ENCODE results near the gene ZNF628.
"Not testable (repeated sequence)": the region's sequence is repeated elsewhere in the genome, so short reads cannot be mapped to it uniquely, and the experiment has no call there.

Gene ZNF628

GRCh38 chr19:55486043-55486970, 9.9 kb downstream of the ZNF628 start:
- DNase-seq, result no peak

- peak; percentile 74 for DNase-seq
These were observed 10.8 kb downstream of the ZNF628 start for GRCh38 chr19:55486971-55487923.

DNA sequence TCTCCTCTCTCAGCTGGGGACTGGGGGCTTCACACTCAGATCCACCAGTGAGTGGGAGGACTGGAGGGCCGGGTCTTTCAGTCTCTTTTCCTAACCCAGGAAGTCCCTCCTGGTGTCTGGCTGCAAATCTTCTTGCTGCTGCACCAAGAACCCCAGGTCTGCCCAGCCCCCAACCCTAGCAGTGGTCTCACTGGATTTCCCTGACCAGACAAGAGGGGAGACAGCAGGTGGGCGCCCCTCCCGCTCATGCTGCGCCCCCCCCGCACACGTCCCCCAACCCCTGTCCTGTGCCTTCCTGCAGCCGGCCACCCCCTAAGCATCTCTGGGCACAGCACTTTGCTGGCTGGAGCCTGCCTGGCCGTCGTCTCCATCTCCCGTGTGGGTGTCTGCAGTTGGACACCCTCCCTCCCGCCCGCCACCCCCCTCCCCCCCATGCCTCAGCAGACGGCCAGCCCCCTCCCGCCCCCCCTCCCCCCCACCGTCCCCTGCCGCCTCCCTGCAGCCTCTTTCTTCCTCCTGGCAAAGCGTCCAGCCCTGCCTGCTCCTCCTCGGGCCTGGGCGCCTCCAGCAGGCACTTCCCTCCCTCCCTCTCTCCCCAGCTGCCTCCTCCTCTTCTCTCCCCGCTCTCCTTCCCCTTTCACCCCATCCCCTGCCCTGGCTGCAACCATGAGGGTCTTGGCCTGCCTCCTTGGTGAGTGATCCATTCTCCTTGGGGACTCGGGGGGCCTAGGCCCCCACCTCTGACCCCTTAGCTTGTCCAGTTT, 11.7 kb downstream of the ZNF628 start, which contains the start of gene SSC5D:
Gene SSC5D, plus strand, starts transcription at position 513 of the 764 bp plus-strand sequence. Its CDS starts 154 bp downstream, at position 667.
- DNase-seq, result no peak

- peak; percentile 51 for DNase-seq
These were observed 12.7 kb downstream of the ZNF628 start for GRCh38 chr19:55488986-55489710.

DNA sequence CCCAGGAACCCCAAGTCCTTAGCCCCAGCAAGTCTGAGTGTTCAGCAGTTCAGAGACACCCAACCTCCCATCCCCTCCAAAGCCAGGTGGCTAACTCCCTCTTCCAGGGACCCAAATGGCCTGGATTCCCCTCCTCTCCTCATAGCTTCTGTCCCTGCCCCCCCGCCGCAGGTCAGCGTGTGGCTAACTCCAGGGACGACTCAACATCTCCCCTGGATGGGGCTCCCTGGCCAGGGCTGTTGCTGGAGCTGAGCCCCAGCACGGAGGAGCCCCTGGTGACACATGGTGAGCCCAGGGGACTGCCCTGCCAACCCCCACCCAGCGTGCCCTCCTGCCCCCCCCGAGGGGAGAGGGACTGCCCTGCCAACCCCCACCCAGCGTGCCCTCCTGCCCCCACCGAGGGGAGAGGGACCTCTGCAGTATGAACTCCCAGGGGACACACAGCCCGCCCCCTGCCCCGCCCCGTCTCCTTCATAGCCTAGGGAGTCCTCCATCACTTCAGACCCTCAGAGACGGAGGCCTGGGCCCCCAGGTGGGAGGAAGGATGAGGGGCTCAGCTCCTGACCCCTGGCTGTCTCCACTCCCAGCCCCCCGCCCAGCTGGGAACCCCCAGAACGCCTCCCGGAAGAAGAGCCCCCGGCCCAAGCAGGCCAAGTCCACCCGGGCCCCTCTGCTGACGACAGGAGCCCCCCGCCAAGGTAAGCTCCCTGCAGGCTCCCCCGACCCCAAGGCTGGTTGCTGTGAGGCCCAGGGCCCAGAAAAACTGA, 13.5 kb downstream of the ZNF628 start:
- peak; percentile 33 for DNase-seq

DNA sequence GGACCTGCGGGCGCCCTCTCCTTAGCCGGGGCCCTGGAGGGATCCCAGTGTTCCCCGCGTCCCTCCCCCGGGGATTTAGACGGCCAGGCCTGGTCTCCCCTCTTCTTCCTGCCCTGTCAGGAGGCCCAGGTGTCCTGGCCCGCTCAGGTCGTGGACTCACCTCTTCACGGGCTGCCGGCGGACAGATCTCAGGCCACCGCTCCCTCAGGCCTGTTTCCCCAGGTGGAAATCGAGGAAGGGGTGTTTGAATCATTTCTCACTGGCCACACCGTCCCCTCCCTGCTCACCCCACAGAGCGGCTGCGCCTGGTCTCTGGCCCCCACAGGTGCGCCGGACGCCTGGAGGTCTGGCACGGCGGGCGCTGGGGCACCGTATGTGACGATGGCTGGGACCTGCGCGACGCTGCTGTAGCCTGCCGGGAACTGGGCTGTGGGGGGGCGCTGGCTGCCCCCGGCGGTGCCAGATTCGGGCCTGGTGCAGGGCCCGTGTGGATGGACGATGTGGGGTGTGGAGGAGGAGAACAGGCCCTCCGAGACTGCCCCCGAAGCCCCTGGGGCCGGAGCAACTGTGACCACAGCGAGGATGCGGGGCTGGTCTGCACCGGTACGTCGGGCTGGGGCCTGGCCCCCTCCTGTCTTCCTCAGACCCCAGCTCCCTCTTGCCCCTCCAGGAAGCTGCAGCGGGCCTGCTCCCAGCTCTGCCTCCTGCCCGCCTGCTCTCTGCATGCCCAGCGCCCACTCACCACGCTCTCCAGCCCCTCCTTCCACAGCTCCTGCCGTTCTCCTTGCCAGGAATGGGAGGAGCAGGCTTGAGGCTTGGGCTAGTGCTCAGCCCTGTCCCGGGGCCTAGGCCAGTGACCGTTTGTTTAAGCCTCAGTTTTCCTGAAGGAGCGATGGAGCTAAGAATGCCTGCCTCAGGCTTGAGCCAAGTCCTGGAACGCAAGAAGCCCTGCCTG, 14.3 kb downstream of the ZNF628 start:
- DNase-seq, result no peak

DNA sequence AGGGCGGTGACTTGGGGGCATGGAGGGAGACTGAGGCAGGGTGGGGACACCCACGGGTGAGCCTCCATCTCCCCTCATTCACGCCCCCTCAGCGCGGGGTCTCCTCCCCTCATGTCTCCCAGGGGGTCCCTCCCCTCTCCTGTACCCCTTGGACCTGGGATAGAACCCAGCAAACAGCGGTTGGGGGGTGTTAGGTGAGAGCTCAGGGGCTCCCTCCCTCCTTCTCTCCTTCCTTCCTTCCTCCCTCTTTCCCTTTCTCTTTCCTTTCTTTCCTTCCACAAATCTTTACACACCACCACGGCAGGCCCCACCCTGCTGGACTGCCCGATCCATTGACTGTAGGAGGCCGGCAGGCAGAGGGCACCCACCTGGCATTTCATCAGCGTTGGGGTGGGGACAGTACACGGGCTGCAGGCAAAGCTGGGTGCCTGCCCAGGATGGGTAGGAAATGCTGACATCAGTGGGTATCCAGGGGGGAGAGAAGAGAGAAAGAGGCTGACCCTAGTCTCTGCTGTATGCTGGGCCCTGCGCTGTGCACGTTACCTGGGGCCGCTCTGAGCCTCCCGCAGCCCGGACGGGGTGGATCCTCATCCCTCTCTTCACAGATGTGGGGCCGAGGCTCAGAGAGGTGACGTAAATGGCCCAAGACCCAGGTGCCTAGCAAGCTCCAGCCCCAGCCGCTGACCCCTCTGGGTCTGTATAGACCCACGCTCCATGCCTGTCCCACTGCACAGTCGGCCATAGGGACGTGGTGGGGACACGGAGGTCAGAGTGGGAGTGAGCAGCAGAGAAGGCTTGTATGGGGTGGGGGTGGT, 15.3 kb downstream of the ZNF628 start:
- no peak for DNase-seq

DNA sequence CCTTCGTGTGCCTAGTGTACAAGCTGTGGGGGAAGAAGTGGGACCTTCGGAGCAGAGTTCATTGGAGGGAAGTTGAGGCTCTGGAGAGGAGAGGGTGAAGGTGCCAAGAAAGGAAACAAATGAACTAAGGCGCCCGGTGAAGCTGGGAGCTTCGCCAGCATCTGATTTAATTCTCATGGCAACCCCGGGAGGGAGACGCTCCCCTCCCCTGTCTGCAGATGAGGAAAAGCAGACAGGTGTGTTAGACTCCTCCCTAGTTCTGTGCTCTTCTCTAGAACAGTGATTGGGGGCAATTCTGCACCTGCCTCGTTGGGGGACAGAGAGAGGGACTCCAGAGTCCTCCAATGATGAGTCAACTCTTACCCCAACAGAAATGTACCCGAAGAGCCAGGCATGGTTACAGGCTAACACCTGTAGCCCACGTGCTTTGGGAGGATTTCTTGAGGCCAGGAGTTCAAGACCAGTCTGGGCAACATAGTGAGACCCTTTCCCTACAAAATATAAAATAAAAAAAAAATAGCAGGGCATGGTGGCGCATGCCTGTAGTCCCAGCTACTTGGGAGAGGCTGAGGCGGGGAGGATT, 16.0 kb downstream of the ZNF628 start:
- no peak for DNase-seq

DNA sequence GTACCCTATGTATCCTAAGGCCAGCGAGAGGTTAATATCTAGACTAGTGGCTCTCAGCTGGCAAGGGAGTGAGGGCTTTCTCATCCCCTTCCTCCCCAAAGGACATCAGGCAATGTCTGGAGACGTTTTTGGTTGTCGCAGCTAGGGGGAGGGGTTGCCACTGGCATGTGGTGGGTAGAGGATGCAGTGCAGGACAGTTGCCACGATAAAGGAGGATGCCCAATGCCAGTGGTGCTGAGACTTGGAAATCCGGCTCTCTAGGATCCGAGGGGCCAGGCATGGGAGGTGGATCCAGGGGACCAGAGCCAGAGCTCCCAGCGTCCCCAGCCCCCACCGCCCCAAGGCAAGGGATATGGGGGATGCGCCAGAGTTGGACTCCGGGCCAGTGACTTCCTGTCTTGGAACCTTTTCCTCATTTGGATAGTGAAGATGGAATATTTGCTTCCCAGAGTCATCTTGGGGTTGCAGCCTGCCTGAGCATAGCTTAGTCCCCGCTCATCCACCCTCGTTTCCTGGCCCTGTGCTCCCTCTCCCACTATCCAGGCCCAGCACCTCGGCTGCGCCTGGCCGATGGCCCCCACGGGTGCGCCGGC, 16.7 kb downstream of the ZNF628 start:
- no peak for DNase-seq

- no peak for DNase-seq
These were observed 17.3 kb downstream of the ZNF628 start for GRCh38 chr19:55493645-55494171.

DNA sequence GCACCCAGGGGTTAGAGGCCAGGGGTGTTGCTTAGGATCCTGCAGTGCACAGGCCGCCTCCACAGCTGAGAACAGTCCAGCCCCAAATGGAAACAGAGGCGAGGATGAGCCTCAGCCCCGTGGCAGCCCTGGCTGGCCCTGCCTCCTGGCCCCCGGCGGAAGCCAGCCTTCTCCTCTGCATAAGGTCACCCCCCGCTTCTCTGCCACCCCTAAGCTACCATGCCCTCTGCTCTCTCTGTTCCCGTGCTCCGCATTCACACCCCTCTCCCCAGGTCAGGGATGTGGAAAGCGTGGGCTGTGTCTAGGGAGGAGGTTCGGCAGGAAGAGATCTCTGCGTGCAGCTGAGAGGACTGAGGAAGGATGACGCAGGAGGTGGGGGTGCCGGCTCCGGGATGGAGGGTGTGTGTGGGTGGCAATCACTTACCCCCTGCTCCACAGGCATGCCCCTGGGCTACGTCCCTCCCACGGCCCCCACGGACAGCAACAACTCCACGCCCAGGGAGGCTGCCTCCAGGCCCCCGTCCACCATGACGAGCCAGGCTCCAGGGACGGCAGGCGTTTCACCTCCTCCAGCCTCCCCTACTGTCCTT, 17.9 kb downstream of the ZNF628 start:
- no peak for DNase-seq

DNA sequence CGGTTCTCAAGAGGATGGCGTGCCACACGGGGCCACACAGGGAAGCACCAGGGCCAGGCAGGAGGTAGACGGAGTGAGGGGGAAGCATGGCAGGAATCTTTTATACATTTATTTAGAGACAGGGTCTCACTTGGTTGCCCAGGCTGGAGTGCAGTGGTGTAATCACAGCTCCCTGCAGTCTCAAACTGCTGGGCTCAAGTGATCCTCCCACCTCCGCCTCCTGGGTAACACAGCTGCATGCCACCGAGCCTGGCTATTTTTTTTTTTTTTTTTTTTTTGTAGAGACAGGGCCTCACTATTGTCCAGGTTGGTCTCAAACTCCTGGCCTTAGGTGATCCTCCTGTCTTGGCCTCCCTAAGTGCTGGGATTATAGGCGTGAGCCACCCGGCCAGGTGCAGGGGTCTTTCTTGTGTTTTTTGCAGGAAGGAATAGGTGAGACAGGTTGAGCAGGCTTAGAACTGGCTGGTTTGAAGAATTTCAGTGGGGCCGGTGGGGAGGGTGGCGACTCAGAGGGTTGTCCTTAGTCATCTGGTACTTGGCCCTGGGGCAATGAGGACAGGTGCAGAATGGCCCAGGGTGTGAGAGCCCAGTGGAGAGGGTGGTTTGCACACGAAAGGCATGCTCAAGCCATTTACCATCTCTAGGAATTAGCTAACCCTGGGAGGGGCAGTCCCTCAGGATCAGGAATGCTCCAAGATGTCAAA, 19.4 kb downstream of the ZNF628 start:
- no peak for DNase-seq

DNA sequence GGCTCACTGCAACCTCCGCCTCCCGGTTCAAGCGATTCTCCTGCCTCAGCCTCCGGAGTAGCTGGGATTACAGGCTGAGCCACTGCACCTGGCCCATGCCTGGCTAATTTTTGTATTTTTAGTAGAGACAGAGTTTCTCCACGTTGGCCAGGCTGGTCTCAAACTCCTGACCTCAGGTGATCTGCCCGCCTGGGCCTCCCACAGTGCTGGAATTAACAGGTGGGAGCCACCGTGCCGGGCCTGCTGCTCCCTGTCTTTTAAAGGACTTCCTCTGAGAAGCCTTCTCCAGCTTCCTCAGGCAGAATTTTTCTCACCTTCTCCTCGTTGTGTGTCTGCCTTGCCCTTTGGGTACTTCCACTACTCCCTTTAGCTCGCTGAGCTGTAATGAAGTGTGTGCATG, 20.4 kb downstream of the ZNF628 start:
- not testable (repeated sequence) for DNase-seq

- no peak for DNase-seq
These were observed 21.3 kb downstream of the ZNF628 start for GRCh38 chr19:55497763-55498162.

GRCh38 chr19:55498246-55498840, 21.9 kb downstream of the ZNF628 start:
- no peak for DNase-seq

- DNase-seq, result no peak
These were observed 24.0 kb downstream of the ZNF628 start for GRCh38 chr19:55500368-55500952.

Measured in retina (tissue), 1 donor.